A673 (cell line): ENCODE measurements around the gene PLA2G4A. TPM values are rescaled to one million over a fixed set of nuclear protein-coding genes. Genes with fewer than 3 reads are reported as not detected.

Source experiments
- BruUV-seq: library from RNA; stranded (reverse); fragments of 400-500 nt; replicated peaks from 2 replicates; lab custom pipeline; 2021; lab: Mats Ljungman, UMichigan
- CTCF ChIA-PET: fragments of 300-600 bp; sonication (Branson Sonifier 250); formaldehyde crosslinking; loops from one replicate; lab custom pipeline; 2022; ENCODE audit warnings: antibody characterized with exemption; lab: Charles Lee
- POLR2A ChIA-PET: fragments of 300-600 bp; sonication (Branson Sonifier 250); formaldehyde crosslinking; loops from one replicate; lab custom pipeline; 2022; ENCODE audit warnings: antibody characterized with exemption; ENCODE audit not compliant: low non-redundant PET; lab: Charles Lee
- DNase-seq: peaks from one replicate; pipeline ENCODE4 v3.0.0-alpha.2; 2015; ENCODE audit warnings: low spot score
- H3K27ac ChIP-seq: fragments of 200-600 bp; sonication (generic); 2 replicates; pipeline ENCODE4 v1.5.1; 2016; ENCODE audit warnings: mixed run types, low read depth, mild to moderate bottlenecking, mixed read lengths, antibody characterized with exemption, low read length; ENCODE audit not compliant: poor library complexity, severe bottlenecking
- H3K27me3 ChIP-seq: fragments of 200-600 bp; sonication (generic); replicated peaks from 2 replicates; pipeline ENCODE4 v1.6.1; 2017; ENCODE audit warnings: mixed run types, low read depth, mild to moderate bottlenecking, mixed read lengths, antibody characterized with exemption, low read length; ENCODE audit not compliant: insufficient read depth, poor library complexity
- H3K36me3 ChIP-seq: fragments of 200-600 bp; sonication (generic); 2 replicates; pipeline ENCODE4 v1.6.1; 2016; ENCODE audit warnings: mixed run types, mild to moderate bottlenecking, mixed read lengths, antibody characterized with exemption, low read length; ENCODE audit not compliant: insufficient read depth, poor library complexity, severe bottlenecking
- H3K4me1 ChIP-seq: fragments of 200-600 bp; sonication (generic); 2 replicates; pipeline ENCODE4 v1.6.1; 2017; ENCODE audit warnings: mixed run types, mild to moderate bottlenecking, mixed read lengths, antibody characterized with exemption, low read length; ENCODE audit not compliant: insufficient read depth, poor library complexity, severe bottlenecking
- H3K4me3 ChIP-seq: fragments of 200-600 bp; sonication (generic); 2 replicates; pipeline ENCODE4 v1.5.1; 2016; ENCODE audit warnings: low read depth, mixed run types, mild to moderate bottlenecking, mixed read lengths, low read length; ENCODE audit not compliant: poor library complexity, severe bottlenecking
- H3K9me3 ChIP-seq: fragments of 200-600 bp; sonication (generic); 2 replicates; pipeline ENCODE4 v1.6.1; 2016; ENCODE audit warnings: mixed run types, low read depth, mild to moderate bottlenecking, mixed read lengths, antibody characterized with exemption, low read length; ENCODE audit not compliant: poor library complexity, severe bottlenecking
- EZH2 ChIP-seq: fragments of 200-600 bp; sonication (generic); IDR thresholded peaks from 2 replicates; pipeline ENCODE4 v1.6.1; 2017; ENCODE audit warnings: borderline replicate concordance, low read depth, mild to moderate bottlenecking, mixed read lengths, antibody characterized with exemption, low read length; ENCODE audit not compliant: poor library complexity, severe bottlenecking
- intact Hi-C: fragments of 100-400 bp; cut with micrococcal nuclease; formaldehyde crosslinking; loops from one replicate; pipeline ENCODE4 v1.10.0; 2022; ENCODE audit not compliant: unreplicated experiment
- total RNA-seq: library from RNA; stranded (reverse); gene quantifications from 2 replicates; pipeline ENCODE4 v1.2.3, GENCODE V29; 2021
- TF ChIP-seq, protein P1 (sequence below): fragments of 300-800, 200-600 bp; sonication (generic); conservative IDR thresholded peaks from 2 replicates; pipeline ENCODE4 v1.5.1; 2017; ENCODE audit warnings: low read depth, mild to moderate bottlenecking, antibody characterized with exemption, low read length, moderate library complexity, mixed read lengths

Gene PLA2G4A
- total RNA-seq, 1 experiment from 2014 or later, result 34.4 TPM

DNA sequence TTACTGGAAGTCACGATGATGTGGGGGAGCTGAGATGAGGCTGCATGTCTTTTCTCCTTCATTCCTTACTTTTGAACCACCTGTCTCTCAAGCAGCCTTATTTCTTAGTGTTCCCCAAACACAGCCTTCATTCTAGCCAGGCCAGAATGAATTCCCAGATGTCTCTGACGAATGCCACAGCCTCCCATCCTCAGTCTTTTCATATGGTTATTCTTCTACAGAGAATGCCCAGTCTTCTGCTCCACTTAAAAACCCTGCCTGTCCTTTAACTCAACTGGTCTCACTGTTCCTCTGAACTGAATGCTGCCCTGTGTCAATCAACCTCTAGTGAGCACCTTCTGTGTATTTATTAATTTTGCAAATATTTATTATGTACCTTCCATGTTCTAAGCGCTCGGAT lies 156.2 kb downstream of the PLA2G4A start:
- Histone ChIP-seq H3K27ac (no peak overlapping the region), H3K36me3 (no peaks in the 10 kb centered on the region), H3K4me1 (peaks cover 4% of the 10 kb centered on the region), H3K4me3 (no peak overlapping the region), H3K27me3 (no peaks in the 10 kb centered on the region), H3K9me3 (no peaks in the 10 kb centered on the region)
- intact Hi-C loops, result loop anchor here (5.0 kb wide), 1 partner anchor 303 kb away; the partner anchor contains the start of gene PTGS2
- ChIA-PET CTCF (no interaction called here), POLR2A (no interaction called here)
- no peak for TF ChIP-seq EZH2
- TF ChIP-seq, protein P1, sequence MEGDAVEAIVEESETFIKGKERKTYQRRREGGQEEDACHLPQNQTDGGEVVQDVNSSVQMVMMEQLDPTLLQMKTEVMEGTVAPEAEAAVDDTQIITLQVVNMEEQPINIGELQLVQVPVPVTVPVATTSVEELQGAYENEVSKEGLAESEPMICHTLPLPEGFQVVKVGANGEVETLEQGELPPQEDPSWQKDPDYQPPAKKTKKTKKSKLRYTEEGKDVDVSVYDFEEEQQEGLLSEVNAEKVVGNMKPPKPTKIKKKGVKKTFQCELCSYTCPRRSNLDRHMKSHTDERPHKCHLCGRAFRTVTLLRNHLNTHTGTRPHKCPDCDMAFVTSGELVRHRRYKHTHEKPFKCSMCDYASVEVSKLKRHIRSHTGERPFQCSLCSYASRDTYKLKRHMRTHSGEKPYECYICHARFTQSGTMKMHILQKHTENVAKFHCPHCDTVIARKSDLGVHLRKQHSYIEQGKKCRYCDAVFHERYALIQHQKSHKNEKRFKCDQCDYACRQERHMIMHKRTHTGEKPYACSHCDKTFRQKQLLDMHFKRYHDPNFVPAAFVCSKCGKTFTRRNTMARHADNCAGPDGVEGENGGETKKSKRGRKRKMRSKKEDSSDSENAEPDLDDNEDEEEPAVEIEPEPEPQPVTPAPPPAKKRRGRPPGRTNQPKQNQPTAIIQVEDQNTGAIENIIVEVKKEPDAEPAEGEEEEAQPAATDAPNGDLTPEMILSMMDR, result no peak
- DNase-seq, result no peak
- no TSS peak for BruUV-seq

DNA sequence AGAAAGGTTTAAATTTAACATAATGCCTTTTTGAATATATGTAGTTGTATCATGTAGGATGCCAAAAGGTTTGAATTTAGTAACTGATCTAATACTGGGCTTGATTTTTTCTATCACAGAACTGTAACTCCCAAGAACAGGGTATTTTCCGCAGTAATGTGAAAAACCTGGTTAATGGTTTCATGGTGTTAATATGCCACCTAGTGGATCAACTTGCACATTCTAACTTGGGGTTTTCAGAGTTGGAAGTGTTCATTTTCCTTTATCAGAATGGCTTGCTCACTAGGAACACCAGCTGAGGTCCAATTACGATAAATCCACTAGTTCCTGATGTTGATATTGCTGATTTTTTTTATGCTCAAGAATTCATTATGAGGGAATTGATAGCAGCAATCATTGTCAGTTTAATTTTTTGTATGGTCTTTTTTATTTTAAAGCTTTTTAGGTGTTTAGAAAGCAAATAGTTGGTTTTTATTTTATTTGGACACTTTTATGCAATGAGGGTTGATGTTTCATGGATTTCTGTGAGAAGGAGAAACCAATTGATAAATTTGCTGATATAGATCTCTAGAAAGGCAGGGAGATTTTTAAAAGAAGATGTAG lies 157.2 kb downstream of the PLA2G4A start:
- no peaks in the 10 kb centered on the region for H3K27me3 ChIP-seq
- CTCF ChIA-PET, result interaction anchor here (0.8 to 0.9 kb wide), 4 partner anchors 69 to 611 kb away, joined by 3 to 5 read pairs (median 4); partner anchors contain the start of gene TPR
- BruUV-seq, result no TSS peak
- peaks cover 4% of the 10 kb centered on the region for H3K4me1 ChIP-seq
- POLR2A ChIA-PET, result interaction anchor here (0.6 to 0.9 kb wide), 2 partner anchors 15 to 306 kb away, joined by 3 to 6 read pairs; partner anchors contain the start of gene PTGS2
- TF ChIP-seq EZH2, result no peak
- TF ChIP-seq, protein P1, result peak; percentile 85
- no peaks in the 10 kb centered on the region for H3K9me3 ChIP-seq
- peak; percentile 82 for DNase-seq
- no peak overlapping the region for H3K4me3 ChIP-seq
- no peaks in the 10 kb centered on the region for H3K36me3 ChIP-seq
- intact Hi-C loops, result loop anchor here (1.0 to 5.0 kb wide), 6 partner anchors 69 to 581 kb away; partner anchors contain the start of gene PTGS2
- no peak overlapping the region for H3K27ac ChIP-seq

DNA sequence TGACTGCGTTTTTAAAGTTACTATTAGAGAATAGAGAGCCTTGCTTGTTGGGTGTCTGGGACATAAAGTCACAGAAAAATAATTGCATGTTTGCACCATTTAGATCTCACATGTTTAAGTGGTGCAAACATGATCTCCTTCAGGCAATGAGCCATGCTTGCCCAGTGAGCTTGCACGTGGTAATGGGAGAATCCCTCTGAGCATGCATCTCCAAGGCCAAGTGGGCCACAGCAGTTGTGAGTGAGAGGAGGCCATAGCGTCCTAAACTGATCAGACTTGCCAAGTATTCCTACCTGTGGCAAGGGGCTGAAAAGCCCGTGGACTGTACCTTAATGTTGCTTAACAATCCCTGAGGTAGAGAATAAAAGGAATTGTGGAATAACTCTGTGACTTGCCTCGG lies 158.3 kb downstream of the PLA2G4A start:
- intact Hi-C loops, result loop anchor here (2.0 to 5.0 kb wide), 3 partner anchors 264 to 582 kb away; partner anchors contain the start of gene PTGS2
- BruUV-seq, result no TSS peak
- POLR2A ChIA-PET, result no interaction called here

More for the DNA sequence above, 158.3 kb downstream of the PLA2G4A start:
- no peak overlapping the region for H3K27ac ChIP-seq
- H3K36me3 ChIP-seq, result no peaks in the 10 kb centered on the region
- DNase-seq, result no peak
- no peak overlapping the region for H3K4me3 ChIP-seq
- CTCF ChIA-PET, result interaction anchor here (0.9 kb wide), 1 partner anchor 70 kb away, joined by 5 read pairs; no protein-coding TSS in a partner anchor
- TF ChIP-seq EZH2, result no peak
- TF ChIP-seq, protein P1, result no peak
- H3K9me3 ChIP-seq, result no peaks in the 10 kb centered on the region
- peaks cover 3% of the 10 kb centered on the region for H3K4me1 ChIP-seq
- no peaks in the 10 kb centered on the region for H3K27me3 ChIP-seq
